ENCODE measurements around the gene RUSC1. TPM values are rescaled to one million over a fixed set of nuclear protein-coding genes. Genes with fewer than 3 reads are reported as not detected.

The RUSC1 gene
- total and polyA plus RNA-seq, 2 donors (not counting 1 experiment from before 2014, with no cell fraction given) = 19.3 to 20.3 TPM

GRCh38 chr1:155301342-155301841 is 19.3 kb upstream of the RUSC1 start, which contains the start of gene PKLR:
Gene PKLR (minus strand): TSS chr1:155301438. CDS start chr1:155301395, 43 bp downstream.
- no peak within 1 kb of the TSS for H3K27ac Mint-ChIP-seq
- 100% methylated on average over 2 of the region's 5 CpGs for WGBS (ENCODE audit: insufficient coverage)
- H3K4me3 ChIP-seq (ENCODE audit: control extremely low read depth in 1 of 5, extremely low read depth in 1 of 5, insufficient read depth in 1 of 5, low read depth in 2 of 5, low read length in 4 of 5) = no peak within 1 kb of the TSS
- no peaks in the 10 kb centered on the region for H3K4me1 ChIP-seq (ENCODE audit: control insufficient read depth in 2 of 2, insufficient read depth in 2 of 2, low read length in 2 of 2)
- no peak for TF ChIP-seq CTCF (IDR thresholded peaks at IDR 0.05)
- no peak for TF ChIP-seq EZH2 (IDR thresholded peaks at IDR 0.05; ENCODE audit: borderline replicate concordance, insufficient read depth, low read depth, low read length, poor library complexity, severe bottlenecking)
- H3K27me3 ChIP-seq (replicated peaks in 1 of 4; ENCODE audit: control extremely low read depth in 1 of 4, control insufficient read depth in 3 of 4, insufficient read depth in 4 of 4, low read length in 3 of 4) = peaks cover 0 to 2% (median under 1%) of the 10 kb centered on the region in 4 experiments
- ATAC-seq (ENCODE audit: low read depth) (no peak), DNase-seq (no peak)
- H3K9me3 Mint-ChIP-seq (ENCODE audit: insufficient read depth) = no peaks in the 10 kb centered on the region
- peaks cover 17% of the 10 kb centered on the region for H3K27me3 Mint-ChIP-seq
- H3K9ac ChIP-seq (ENCODE audit: low read length) = no peak within 1 kb of the TSS
- H3K9me3 ChIP-seq (ENCODE audit: control extremely low read depth in 1 of 3, control insufficient read depth in 2 of 3, insufficient read depth in 1 of 3, low read length in 2 of 3) = no peaks in the 10 kb centered on the region
- no peak within 1 kb of the TSS for H3K4me3 Mint-ChIP-seq
- H2AFZ ChIP-seq (ENCODE audit: insufficient read depth, low read depth, low read length, poor library complexity, severe bottlenecking) = no peak within 1 kb of the TSS
- CTCF ChIA-PET = interaction anchor here (1.5 kb wide), 1 partner anchor 21 kb away, joined by 4 read pairs; no protein-coding TSS in a partner anchor
- H4K20me1 ChIP-seq (ENCODE audit: control insufficient read depth, insufficient read depth, low read length, poor library complexity, severe bottlenecking) = no peaks in the 10 kb centered on the region
- H3K4me2 ChIP-seq (replicated peaks; ENCODE audit: low read depth, low read length, poor library complexity, severe bottlenecking) = no peak within 1 kb of the TSS
- no peaks in the 10 kb centered on the region for H3K79me2 ChIP-seq (ENCODE audit: control insufficient read depth, insufficient read depth, low read length)
- intact Hi-C loops (cut with micrococcal nuclease) = no loop called here
- no peak within 1 kb of the TSS for H3K27ac ChIP-seq (ENCODE audit: low read length in 2 of 2)
- H3K36me3 ChIP-seq (replicated peaks in 1 of 2; ENCODE audit: control extremely low read depth in 1 of 2, control insufficient read depth in 1 of 2, extremely low read depth in 1 of 2, insufficient read depth in 2 of 2, low read length in 1 of 2) = no peaks in the 10 kb centered on the region
- no peaks in the 10 kb centered on the region for H3K4me1 Mint-ChIP-seq
- POLR2A ChIA-PET = no interaction called here

- peaks cover 0 to under 1% (median 0%) of the 10 kb centered on the region in 3 donors for H3K9me3 ChIP-seq (ENCODE audit: control extremely low read depth in 1 of 3, control insufficient read depth in 2 of 3, insufficient read depth in 1 of 3, low read length in 2 of 3)
- H3K9ac ChIP-seq (ENCODE audit: low read length) = no peak overlapping the region
- WGBS (ENCODE audit: insufficient coverage) = 95% methylated on average over 5 of the region's 11 CpGs
- no peak overlapping the region for H2AFZ ChIP-seq (ENCODE audit: insufficient read depth, low read depth, low read length, poor library complexity, severe bottlenecking)
- no peaks in the 10 kb centered on the region for H3K27me3 ChIP-seq (replicated peaks in 1 of 4; ENCODE audit: control extremely low read depth in 1 of 4, control insufficient read depth in 3 of 4, insufficient read depth in 4 of 4, low read length in 3 of 4)
- peaks cover 5 to 16% of the 10 kb centered on the region in 2 donors for H3K4me1 ChIP-seq (ENCODE audit: control insufficient read depth in 2 of 2, insufficient read depth in 2 of 2, low read length in 2 of 2)
- no peak for DNase-seq
- H3K27ac ChIP-seq (ENCODE audit: low read length in 2 of 2) = no peak overlapping the region
- H3K79me2 ChIP-seq (ENCODE audit: control insufficient read depth, insufficient read depth, low read length) = peaks cover 10% of the 10 kb centered on the region
- intact Hi-C loops (cut with micrococcal nuclease) = loop anchor here (5.0 kb wide), 1 partner anchor 553 kb away; the partner anchor contains the start of genes GON4L and SYT11
- ChIA-PET CTCF (interaction anchor here (1.9 to 5.0 kb wide), 3 partner anchors 14 to 54 kb away, joined by 5 to 46 read pairs (median 31); no protein-coding TSS in a partner anchor), POLR2A (no interaction called here)
- H3K4me2 ChIP-seq (replicated peaks; ENCODE audit: low read depth, low read length, poor library complexity, severe bottlenecking) = no peak overlapping the region
- ATAC-seq (ENCODE audit: low read depth) = no peak
- peaks cover 11% of the 10 kb centered on the region for H3K4me1 Mint-ChIP-seq
- no peak for TF ChIP-seq EZH2 (IDR thresholded peaks at IDR 0.05; ENCODE audit: borderline replicate concordance, insufficient read depth, low read depth, low read length, poor library complexity, severe bottlenecking)
- TF ChIP-seq CTCF (IDR thresholded peaks at IDR 0.05) = no peak
- no peak overlapping the region for H3K27ac Mint-ChIP-seq
- peaks cover 4% of the 10 kb centered on the region for H3K27me3 Mint-ChIP-seq
- H3K4me3 Mint-ChIP-seq = no peak overlapping the region
- H3K36me3 ChIP-seq (replicated peaks in 1 of 2; ENCODE audit: control extremely low read depth in 1 of 2, control insufficient read depth in 1 of 2, extremely low read depth in 1 of 2, insufficient read depth in 2 of 2, low read length in 1 of 2) = no peaks in the 10 kb centered on the region
- H3K4me3 ChIP-seq (ENCODE audit: control extremely low read depth in 1 of 5, extremely low read depth in 1 of 5, insufficient read depth in 1 of 5, low read depth in 2 of 5, low read length in 4 of 5) = no peak overlapping the region
- H4K20me1 ChIP-seq (ENCODE audit: control insufficient read depth, insufficient read depth, low read length, poor library complexity, severe bottlenecking) = no peaks in the 10 kb centered on the region
- no peaks in the 10 kb centered on the region for H3K9me3 Mint-ChIP-seq (ENCODE audit: insufficient read depth)
Observed at GRCh38 chr1:155304558-155305063, 16.1 kb upstream of the RUSC1 start.
